Gastrocnemius medialis (tissue), 4 donors: ENCODE measurements around the gene RSPH9.

Experiments
- POLR2A ChIP-seq, 2 donors: fragments of 450-650 bp; IDR thresholded peaks; one replicate each; pipeline ENCODE4 v1.6.1; 2017; ENCODE audit warnings: antibody characterized with exemption in 2 of 2, mild to moderate bottlenecking in 2 of 2, moderate library complexity in 2 of 2
- TF ChIP-seq, protein P1 (sequence below), 5 experiments: fragments of 450-650 bp in 3 of 5; fragments of 200-600 bp in 2 of 5; sonication (generic) in 2 of 5; IDR thresholded peaks in 4 of 5; conservative IDR thresholded peaks in 1 of 5; 1 replicate in 4 of 5; 2 replicates in 1 of 5; pipeline ENCODE4 v1.5.1; 2016 to 2019; ENCODE audit warnings: antibody characterized with exemption in 5 of 5, mild to moderate bottlenecking in 3 of 5, moderate library complexity in 3 of 5

DNA sequence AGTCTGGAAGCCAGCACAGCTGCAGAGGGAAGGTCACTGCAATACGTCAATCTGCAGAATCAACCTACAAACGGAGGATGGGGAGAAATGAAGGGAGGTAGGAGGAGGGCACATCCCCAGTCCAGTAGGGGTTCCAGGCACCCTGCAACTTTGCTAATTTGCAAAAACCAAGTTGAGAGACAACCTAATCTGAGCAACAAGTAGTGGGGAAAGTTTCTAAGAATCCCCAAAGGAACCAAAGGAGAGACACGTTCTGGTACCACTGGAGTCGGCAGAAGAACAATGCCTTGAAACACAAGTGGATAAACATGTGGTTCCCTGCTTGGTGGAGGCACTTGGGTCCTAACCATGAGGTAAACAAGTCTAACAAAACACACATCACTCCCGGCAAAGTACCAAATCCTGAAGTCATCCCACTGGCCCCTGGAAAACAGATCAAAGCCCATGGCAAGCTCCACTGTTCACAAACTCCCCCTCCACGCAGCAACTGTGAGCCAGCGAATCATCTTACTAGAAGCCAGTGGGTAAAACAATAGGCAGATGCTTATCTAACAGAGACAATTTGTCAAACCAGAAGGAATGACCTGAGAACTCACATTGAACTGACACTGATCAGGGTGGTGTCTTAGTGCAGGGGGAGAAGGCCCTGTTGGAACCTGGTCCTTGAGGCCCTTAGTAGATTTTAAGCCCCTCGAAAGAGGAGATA, 38.0 kb downstream of the RSPH9 start:
- TF ChIP-seq, protein P1, sequence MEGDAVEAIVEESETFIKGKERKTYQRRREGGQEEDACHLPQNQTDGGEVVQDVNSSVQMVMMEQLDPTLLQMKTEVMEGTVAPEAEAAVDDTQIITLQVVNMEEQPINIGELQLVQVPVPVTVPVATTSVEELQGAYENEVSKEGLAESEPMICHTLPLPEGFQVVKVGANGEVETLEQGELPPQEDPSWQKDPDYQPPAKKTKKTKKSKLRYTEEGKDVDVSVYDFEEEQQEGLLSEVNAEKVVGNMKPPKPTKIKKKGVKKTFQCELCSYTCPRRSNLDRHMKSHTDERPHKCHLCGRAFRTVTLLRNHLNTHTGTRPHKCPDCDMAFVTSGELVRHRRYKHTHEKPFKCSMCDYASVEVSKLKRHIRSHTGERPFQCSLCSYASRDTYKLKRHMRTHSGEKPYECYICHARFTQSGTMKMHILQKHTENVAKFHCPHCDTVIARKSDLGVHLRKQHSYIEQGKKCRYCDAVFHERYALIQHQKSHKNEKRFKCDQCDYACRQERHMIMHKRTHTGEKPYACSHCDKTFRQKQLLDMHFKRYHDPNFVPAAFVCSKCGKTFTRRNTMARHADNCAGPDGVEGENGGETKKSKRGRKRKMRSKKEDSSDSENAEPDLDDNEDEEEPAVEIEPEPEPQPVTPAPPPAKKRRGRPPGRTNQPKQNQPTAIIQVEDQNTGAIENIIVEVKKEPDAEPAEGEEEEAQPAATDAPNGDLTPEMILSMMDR (IDR thresholded peaks at IDR 0.05 in 4 of 5, conservative IDR thresholded peaks at IDR 0.05 in 1 of 5), result no peak
- TF ChIP-seq POLR2A (IDR thresholded peaks at IDR 0.05), result peak in 1 of 2 donors; percentile 9
